GM18951 (cell line): ENCODE results near the gene ZBTB8OS.
A peak's percentile ranks its signal among the peaks of the same experiment; 100 is the strongest.
"Not testable (repeated sequence)": the region's sequence is repeated elsewhere in the genome, so short reads cannot be mapped to it uniquely, and the experiment has no call there.

Experiments
- POLR2A ChIP-seq: IDR thresholded peaks from 4 replicates; pipeline ENCODE4 v1.6.1; 2011; ENCODE audit warnings: mild to moderate bottlenecking; ENCODE audit not compliant: insufficient read length, insufficient read depth; ENCODE audit errors: extremely low read depth
- in situ Hi-C: fragments of 300-500 bp; cut with MboI; formaldehyde crosslinking; loops from one replicate; pipeline ENCODE4 v1.12.0; 2022; ENCODE audit warnings: low sequenced_read_pairs, mixed read lengths, inconsistent platforms; ENCODE audit not compliant: unreplicated experiment

ZBTB8OS gene

DNA sequence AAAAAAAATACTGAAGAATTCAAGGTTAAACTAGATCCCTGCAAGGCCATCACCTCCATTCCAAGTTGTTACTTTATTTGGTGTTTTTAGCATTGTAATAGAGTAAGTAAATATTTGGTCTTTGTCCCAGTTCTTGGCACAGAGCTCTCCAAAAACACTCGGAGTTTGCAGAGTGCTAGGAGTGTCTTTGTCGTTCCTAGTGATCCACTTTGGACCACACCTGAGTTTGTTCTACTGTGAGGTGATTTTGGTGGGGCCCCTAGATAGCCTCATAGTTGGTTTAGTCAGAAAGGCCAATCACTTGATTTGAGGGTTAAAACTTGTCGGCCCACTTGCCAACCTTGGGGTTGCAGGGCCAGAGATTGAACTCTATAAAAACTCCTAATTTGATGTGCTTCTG, 26.6 kb upstream of the ZBTB8OS start:
- in situ Hi-C loops, result no loop called here
- no peak for TF ChIP-seq POLR2A

DNA sequence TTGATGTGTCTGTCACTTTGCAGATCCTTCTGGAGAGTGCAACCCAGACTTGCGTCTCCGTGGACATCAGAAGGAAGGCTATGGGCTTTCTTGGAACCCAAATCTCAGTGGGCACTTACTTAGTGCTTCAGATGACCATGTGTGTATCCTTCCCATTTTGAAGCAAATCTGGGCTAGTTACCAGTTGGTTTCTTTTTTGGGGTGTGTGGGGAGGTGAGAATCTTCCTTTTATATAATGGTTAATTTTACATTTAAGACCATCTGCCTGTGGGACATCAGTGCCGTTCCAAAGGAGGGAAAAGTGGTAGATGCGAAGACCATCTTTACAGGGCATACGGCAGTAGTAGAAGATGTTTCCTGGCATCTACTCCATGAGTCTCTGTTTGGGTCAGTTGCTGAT, 18.4 kb upstream of the ZBTB8OS start:
- in situ Hi-C loops, result not testable (repeated sequence)

DNA sequence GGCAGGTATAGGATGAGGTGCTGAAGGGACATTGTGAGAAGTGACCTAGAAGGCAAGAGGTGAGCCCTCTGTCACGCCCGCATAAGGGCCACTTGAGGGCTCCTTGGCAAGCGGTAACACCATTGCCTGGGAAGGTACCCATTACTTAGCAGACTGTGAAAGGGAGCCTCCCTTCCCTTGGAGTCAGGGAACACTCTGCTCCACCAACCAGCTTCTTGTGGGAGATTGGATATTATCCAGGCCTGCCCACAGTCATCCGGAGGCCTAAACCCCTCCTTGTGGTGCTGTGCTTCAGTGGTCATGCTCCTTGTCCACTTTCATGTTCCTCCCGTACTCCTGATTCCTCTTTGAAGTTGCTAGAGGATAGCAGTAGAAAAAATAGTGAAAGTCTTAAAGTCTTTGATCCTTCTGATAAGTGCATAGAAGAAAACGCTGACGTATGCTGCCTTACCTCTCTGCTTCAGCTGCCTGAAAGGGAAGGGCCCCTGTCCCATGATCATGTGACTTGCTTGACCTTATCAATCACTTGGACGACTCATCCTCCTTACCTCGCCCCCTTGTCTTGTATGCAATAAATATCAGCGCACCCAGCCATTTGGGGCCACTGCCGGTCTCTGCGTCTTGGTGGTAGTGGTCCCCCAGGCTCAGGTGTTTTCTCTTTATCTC, 16.7 kb upstream of the ZBTB8OS start:
- no peak for TF ChIP-seq POLR2A
- in situ Hi-C loops, result no loop called here

DNA sequence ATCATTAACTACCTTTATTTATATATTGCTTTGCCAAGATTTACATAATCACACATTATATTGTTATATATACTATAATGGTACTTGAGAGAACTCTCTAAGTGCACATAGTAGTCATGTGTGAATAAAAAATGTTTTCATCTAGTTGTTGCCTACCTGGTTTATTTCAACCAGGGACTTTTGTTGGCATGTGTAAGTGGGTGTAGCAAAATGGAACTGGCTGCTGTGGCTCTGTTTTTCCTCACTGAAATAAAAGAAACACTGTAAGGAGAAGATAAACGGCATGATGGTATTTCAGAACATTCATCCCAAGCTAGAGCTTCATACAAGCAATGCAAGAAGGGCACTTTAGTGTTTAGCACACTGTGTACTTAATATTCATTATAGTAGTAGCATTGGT, 15.6 kb upstream of the ZBTB8OS start:
- in situ Hi-C loops, result no loop called here

DNA sequence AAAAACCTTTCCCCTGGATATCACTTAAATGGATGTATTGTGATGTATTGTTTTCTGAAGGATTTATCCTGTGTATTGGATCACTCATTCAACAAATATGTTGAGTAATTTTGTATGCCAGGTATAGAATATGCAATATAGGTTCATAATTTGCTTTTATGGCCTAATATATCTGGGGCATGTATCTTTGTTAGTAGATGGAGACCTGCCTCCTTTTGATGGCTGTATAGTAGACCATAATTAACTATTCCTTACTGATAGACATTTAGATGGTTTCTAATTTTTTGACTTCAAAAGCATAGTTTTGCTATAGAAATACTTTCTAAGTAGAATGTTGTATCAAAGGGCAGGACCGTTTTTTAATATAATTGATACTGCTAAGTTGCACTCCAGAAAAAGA, 9.2 kb upstream of the ZBTB8OS start:
- in situ Hi-C loops, result no loop called here
- TF ChIP-seq POLR2A, result no peak

More for the DNA sequence above, 15.6 kb upstream of the ZBTB8OS start:
- TF ChIP-seq POLR2A, result no peak

DNA sequence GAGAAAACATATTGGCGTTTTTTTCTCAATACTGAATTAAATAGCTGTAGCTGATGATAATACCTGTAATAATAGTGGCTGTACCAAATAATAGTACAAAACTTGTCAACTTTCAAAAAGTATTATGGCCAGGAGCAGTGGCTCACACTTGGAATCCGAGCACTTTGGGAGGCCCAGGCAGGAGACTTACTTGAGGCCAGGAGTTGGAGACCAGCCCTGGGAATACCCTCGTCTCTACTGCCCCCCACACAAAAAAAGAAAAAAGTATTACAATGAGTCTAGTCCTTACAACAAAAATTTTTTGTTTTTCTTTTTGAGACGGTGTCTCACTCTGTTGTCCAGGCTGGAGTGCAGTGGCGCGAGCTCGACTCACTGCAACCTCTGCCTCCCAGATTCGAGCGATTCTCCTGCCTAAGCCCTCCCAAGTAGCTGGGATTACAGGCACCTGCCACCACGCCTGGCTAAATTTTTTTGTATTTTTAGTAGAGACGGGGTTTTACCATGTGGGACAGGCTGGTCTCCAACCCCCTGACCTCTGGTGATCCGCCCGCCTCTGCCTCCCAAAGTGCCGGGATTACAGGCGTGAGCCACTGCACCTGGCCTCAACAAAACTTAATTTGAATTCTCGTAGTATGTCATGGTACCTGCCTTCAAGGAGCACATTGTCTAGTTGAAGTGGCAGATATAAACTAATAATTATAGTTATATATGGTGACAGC, 2.1 kb upstream of the ZBTB8OS start:
- in situ Hi-C loops, result no loop called here
- no peak for TF ChIP-seq POLR2A

DNA sequence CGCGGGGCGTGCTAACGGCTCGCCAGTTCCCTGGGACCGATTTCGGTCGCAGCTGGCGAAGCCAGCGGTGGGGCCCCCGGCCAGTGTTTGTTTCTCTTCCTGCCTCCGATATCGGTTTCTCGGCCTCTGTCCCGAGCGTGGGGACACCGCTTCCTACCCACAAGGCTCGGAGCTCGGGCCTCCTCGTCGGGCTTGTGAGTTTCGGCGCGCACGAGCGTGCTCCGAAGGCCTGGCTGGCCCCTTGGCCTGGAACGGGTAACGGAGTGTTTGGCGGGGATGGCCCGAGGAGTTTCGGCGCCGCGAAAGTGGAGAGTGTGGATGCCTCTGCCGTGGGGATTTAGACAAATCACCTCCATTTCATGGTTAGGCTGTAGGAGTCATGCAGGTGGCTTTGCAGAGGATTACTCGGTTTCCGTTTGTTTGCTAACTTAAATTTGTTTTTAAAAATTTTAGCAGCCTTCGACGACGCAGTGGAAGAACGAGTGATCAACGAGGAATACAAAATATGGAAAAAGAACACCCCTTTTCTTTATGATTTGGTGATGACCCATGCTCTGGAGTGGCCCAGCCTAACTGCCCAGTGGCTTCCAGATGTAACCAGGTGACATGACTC, 1.2 kb upstream of the ZBTB8OS start:
- in situ Hi-C loops, result no loop called here
- TF ChIP-seq POLR2A, result no peak

DNA sequence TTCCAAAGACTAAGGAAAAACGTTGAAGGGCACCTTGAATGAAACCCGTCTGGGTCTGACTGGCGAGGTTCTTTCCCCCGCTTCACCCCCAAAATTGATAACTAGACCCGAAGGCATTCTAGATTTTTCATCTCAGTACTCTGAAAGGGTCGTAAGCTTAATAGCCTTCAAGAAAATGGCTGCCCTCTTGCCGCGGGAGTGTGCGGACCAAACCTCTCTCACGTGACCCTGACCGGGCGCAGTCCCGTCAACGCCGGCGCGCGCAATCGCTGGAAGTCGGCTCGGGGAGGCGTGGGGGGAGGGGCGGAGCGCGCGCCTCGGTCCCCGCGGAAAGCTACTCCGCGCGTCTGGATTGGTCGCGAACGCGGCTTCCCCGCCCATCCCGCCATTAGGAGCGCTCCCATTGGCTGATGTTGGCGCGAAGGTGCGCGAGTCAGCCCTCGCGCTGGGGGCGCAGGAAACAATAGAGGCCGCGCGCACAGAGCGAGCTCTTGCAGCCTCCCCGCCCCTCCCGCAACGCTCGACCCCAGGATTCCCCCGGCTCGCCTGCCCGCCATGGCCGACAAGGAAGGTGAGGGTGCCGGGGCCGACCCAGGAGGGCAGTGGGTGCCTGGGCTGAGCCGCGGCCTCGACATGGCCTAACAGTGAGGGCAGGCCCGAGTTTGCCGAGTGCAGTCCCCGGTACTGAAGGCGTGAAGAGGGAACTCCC, 556 bp upstream of the ZBTB8OS start, which contains the start of gene RBBP4:
Gene RBBP4 (plus strand): TSS at position 457 of the 709 bp plus-strand sequence. CDS start 99 bp downstream, at position 556.
- in situ Hi-C loops, result no loop called here
- TF ChIP-seq POLR2A, result peak; percentile 79

DNA sequence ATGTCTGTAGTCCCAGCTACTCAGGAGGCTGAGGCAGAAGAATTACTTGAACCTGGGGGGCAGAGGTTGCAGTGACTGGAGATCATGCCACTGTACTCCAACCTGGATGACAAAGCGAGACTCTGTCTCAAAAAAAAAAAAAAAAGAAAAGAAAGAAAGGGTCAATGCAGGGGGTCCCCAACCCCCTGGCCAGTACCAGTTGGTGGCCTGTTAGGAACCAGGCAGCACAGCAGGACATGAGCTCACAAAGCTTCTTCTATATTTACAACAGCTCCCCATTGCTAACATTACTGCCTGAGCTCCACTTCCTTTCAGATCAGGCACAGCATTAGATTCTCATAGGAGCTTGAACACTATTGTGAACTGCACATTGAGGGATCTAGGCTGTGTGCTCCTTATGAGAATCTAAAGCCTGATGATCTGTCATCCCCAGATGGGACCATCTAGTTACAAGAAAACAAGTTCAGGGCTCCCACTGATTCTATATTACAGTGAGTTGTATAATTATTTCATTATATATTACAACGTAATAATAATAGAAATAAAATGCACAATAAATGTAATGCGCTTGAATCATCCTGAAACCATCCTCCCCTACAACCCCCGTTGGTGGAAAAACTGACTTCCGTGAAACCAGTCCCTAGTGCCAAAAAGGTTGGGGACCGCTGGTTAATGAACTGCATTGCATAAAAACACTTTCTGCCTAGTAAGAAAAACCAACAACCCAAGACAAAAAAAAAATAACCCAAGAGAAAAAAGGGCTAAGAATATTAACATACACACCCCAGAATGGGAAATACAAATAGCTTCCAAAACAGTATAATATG, 2.8 kb downstream of the ZBTB8OS start:
- in situ Hi-C loops, result no loop called here
- no peak for TF ChIP-seq POLR2A

DNA sequence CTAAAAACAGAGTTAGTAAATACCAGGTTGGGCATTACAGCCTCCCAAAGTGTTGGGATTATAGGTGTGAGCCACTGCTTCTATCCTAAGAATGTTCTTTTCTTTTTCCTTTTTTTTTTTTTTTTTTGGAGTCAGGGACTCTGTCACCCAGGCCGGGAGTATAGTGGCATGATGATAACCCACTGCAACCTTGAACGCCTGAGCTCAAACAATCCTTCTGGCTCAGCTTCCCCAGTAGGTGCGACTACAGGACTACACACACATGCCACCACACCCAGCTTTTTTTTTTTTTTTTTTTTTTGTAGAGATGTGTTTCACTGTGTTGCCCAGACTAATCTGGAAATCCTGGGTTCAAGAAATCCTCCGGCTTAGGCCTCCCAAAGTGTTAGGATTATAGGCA, 5.9 kb downstream of the ZBTB8OS start:
- TF ChIP-seq POLR2A, result no peak
- in situ Hi-C loops, result no loop called here

DNA sequence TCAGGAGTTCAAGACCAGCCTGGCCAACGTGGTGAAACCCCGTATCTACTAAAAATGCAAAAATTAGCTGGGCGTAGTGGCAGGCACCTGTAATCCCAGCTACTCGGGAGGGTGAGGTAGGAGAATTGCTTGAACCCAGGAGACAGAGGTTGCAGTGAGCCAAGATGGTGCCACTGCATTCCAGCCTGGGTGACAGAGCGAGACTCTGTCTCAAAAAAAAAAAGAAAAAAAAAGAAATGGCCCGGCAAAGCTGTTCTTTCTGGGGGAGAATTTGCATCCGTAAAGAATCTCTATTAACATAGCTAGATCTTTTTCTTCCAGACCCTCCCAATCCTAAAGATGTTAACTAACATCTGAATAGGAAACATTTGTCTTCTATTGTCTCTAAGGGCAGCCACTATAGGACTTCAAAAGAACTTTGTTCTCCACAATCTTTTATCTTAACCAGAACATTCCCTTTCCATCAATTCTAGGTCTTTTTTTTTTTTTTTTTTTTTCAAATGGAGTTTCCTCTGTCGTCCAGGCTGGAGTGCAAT, 8.0 kb downstream of the ZBTB8OS start:
- in situ Hi-C loops, result not testable (repeated sequence)

DNA sequence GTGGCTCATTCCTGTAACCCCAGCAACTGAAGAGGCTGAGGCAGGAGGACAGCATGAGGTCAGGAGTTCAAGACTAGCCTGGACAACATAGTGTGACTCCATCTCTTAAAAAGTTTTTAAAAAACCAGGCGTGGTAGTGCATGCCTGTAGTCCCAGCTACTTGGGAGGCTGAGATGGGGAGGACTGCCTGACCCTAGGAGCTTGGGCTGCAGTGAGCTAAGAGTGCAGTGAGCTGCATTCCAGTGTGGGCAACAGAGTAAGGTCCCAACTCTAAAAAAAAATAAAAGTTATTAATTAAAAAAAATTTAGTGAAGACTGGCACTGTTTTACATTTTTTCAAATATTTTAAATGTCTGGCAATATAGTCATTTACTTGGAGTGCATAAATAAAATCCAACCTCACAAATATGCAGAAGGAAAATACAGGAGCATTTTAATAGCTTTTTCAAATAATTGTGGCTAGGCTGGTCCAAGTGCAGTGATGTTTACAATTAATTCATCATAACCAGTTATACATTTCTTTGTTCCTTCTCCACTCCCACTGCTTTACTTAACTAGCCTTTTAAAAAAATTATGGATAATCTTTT, 10.8 kb downstream of the ZBTB8OS start:
- TF ChIP-seq POLR2A, result no peak
- in situ Hi-C loops, result no loop called here
